GM12878 (cell line): ENCODE measurements around the gene RBKS. TPM values are rescaled to one million over a fixed set of nuclear protein-coding genes. Genes with fewer than 3 reads are reported as not detected.

Experiments used
- ATAC-seq: fragments of 200-7000 bp; cut with Tn5 transposase; 3 replicates; pipeline ENCODE4 v1.9.1; 2020; ENCODE audit warnings: mild to moderate bottlenecking, moderate library complexity
- BruUV-seq: library from RNA; stranded (reverse); fragments of 400-500 nt; replicated peaks from 2 replicates; lab custom pipeline; 2021; lab: Mats Ljungman, UMichigan
- CTCF ChIA-PET: fragments of 300-600 bp; sonication (Branson Sonifier 250); formaldehyde crosslinking; extraction: SDS; loops from one replicate; lab custom pipeline; 2021; ENCODE audit warnings: inconsistent platforms; lab: Yijun Ruan, JAX
- POLR2A ChIA-PET: fragments of 350-600 bp; formaldehyde crosslinking; extraction: SDS; loops from one replicate; lab custom pipeline; 2021; ENCODE audit warnings: inconsistent platforms; lab: Charles Lee
- RAD21 ChIA-PET: fragments of 300-600 bp; sonication (Branson Sonifier 250); formaldehyde crosslinking; loops from one replicate; lab custom pipeline; 2023; ENCODE audit warnings: antibody characterized with exemption; ENCODE audit not compliant: unreplicated experiment; lab: Charles Lee
- SMC1A ChIA-PET: fragments of 300-600 bp; sonication (Branson Sonifier 250); formaldehyde crosslinking; loops from one replicate; lab custom pipeline; 2023; ENCODE audit not compliant: unreplicated experiment, uncharacterized antibody; lab: Charles Lee
- DNase-seq: peaks from one replicate; pipeline ENCODE4 v3.0.0-alpha.2; 2011; ENCODE audit warnings: low read depth, low spot score
- FAIRE-seq: peaks from 3 replicates; lab custom pipeline; 2011; peaks lifted over from hg19 to GRCh38; lab: Jason Lieb, UNC
- H2AFZ ChIP-seq: 2 replicates; pipeline ENCODE4 v1.6.0; 2011; ENCODE audit warnings: low read depth, low read length, control low read depth; ENCODE audit not compliant: control insufficient read depth
- H3K27ac ChIP-seq: 2 replicates; pipeline ENCODE4 v1.5.1; 2011; ENCODE audit warnings: control low read depth; ENCODE audit not compliant: control insufficient read depth, insufficient read depth
- H3K27me3 ChIP-seq, 2 experiments: replicated peaks in 1 of 2; 2 replicates each; pipeline versions ENCODE4 v1.6.0 to v1.6.1; 2011; ENCODE audit warnings: low read length in 1 of 2; ENCODE audit not compliant: control insufficient read depth in 2 of 2, insufficient read depth in 2 of 2
- H3K36me3 ChIP-seq, 2 experiments: 2 replicates each; pipeline ENCODE4 v1.5.1; 2011; ENCODE audit warnings: low read length in 1 of 2; ENCODE audit not compliant: control insufficient read depth in 2 of 2, insufficient read depth in 2 of 2
- H3K4me1 ChIP-seq: 2 replicates; pipeline ENCODE4 v1.6.1; 2011; ENCODE audit warnings: mild to moderate bottlenecking, low read length, moderate library complexity, mixed read lengths; ENCODE audit not compliant: control insufficient read depth, insufficient read depth
- H3K4me2 ChIP-seq: 2 replicates; pipeline ENCODE4 v1.6.0; 2011; ENCODE audit warnings: control low read depth; ENCODE audit not compliant: control insufficient read depth, insufficient read depth
- H3K4me3 ChIP-seq: fragments of 200-600 bp; sonication (generic); 2 replicates; pipeline ENCODE4 v1.5.1; 2016
- H3K79me2 ChIP-seq: 2 replicates; pipeline ENCODE4 v1.6.0; 2011; ENCODE audit warnings: low read length; ENCODE audit not compliant: control insufficient read depth, insufficient read depth
- H3K9ac ChIP-seq: 2 replicates; pipeline ENCODE4 v1.8.0; 2011; ENCODE audit warnings: low read length, control low read depth, mixed read lengths; ENCODE audit not compliant: control insufficient read depth, insufficient read depth
- H3K9me3 ChIP-seq: replicated peaks from 3 replicates; pipeline ENCODE4 v1.5.1; 2011; ENCODE audit warnings: mild to moderate bottlenecking, low read length; ENCODE audit not compliant: control insufficient read depth, insufficient read depth
- H4K20me1 ChIP-seq: 2 replicates; pipeline ENCODE4 v1.6.0; 2011; ENCODE audit not compliant: control insufficient read depth, insufficient read depth
- BCL3 ChIP-seq: IDR thresholded peaks from 2 replicates; pipeline ENCODE4 v1.6.1; 2011; ENCODE audit warnings: borderline replicate concordance, low read depth, mild to moderate bottlenecking, moderate library complexity, low read length; ENCODE audit not compliant: insufficient read depth, poor library complexity, severe bottlenecking
- CREM ChIP-seq: IDR thresholded peaks from 2 replicates; pipeline ENCODE4 v1.6.1; 2014; ENCODE audit warnings: antibody characterized with exemption, low read depth
- GABPA ChIP-seq: IDR thresholded peaks from 2 replicates; pipeline ENCODE4 v1.6.1; 2014; ENCODE audit warnings: antibody characterized with exemption, low read depth, mild to moderate bottlenecking, inconsistent platforms
- ZBED1 ChIP-seq: IDR thresholded peaks from 2 replicates; pipeline ENCODE4 v1.6.1; 2016; ENCODE audit warnings: borderline replicate concordance
- WGBS: methylation state at CpG from one replicate; pipeline ENCODE4 v1.1.6; 2016; ENCODE audit warnings: low lambda C conversion rate; ENCODE audit not compliant: insufficient replicate concordance, insufficient coverage; ENCODE audit errors: missing lambda C conversion rate; 5-methylcytosine and 5-hydroxymethylcytosine counted together
- in situ Hi-C: fragments of 300-500 bp; cut with MboI; formaldehyde crosslinking; loops from 9 replicates; pipeline ENCODE4 v1.14.3; 2018; ENCODE audit warnings: mixed read lengths
- intact Hi-C: fragments of 100-400 bp; cut with micrococcal nuclease; formaldehyde crosslinking; loops from one replicate; pipeline ENCODE4 v1.14.2; 2022; ENCODE audit not compliant: unreplicated experiment
- polyA plus RNA-seq, 11 experiments: library from polyadenylated mRNA; depleted of rRNA in 4 of 11; unstranded in 6 of 11; stranded (reverse) in 5 of 11; fragments of >200 nt; fragmentation: Nextera tagmentation in 4 of 11; fragmentation: Illumina TruSeq in 1 of 11; extraction: Ambion mirVana in 4 of 11; extraction: Trizol in 1 of 11; gene quantifications; 1 replicate in 1 of 11; 2 replicates in 10 of 11; pipeline versions ENCODE4 v1.2.1 to v1.2.3, GENCODE V29; 2011 to 2016; ENCODE audit warnings: inconsistent platforms in 2 of 11, missing spikeins in 2 of 11, low read depth in 1 of 11
- total RNA-seq, 4 experiments: library from RNA; depleted of rRNA in 3 of 4; stranded (reverse); fragments of >200 nt in 3 of 4; fragmentation: Illumina TruSeq in 1 of 4; extraction: Trizol in 1 of 4; gene quantifications; 2 replicates each; pipeline versions ENCODE4 v1.2.1 to v1.2.3, GENCODE V29; 2013 to 2021
- TF ChIP-seq, protein P1 (sequence below): IDR thresholded peaks from 2 replicates; pipeline ENCODE4 v1.6.1; 2011; ENCODE audit warnings: low read depth, mild to moderate bottlenecking, low read length, moderate library complexity, borderline replicate concordance; ENCODE audit errors: extremely low read depth

RBKS gene
- total and polyA plus RNA-seq, 10 of the 15 experiments (the other 5 are each of a cell fraction or from before 2014, with no cell fraction given), result 0.39 to 1.8 (median 1.0) TPM

DNA sequence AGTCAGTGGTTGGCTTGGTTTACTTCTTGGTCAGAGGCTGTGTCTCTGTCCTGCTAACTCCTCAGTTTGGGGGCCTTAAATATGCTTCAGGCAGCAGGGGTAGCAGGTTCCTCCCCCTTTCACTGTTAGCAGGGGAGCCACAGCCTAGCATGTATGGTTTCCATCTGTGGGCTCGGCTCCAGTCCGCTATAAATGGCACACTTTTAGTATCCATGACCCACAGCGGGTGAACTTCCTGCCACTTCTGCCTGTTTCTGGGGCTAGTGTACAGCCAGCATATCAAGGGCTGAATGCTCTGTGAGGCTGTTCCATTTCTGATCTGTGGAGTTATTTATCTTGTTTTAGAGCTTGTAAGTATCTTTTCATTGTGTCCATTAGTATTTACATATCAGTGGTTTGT is 60.4 kb downstream of the RBKS start:
- Histone ChIP-seq H3K4me2 (no peak overlapping the region), H3K4me1 (no peaks in the 10 kb centered on the region), H3K27me3 (no peaks in the 10 kb centered on the region), H3K27ac (no peak overlapping the region), H4K20me1 (no peaks in the 10 kb centered on the region), H3K9me3 (no peaks in the 10 kb centered on the region), H2AFZ (no peak overlapping the region), H3K4me3 (no peak overlapping the region), H3K36me3 (no peaks in the 10 kb centered on the region), H3K9ac (no peak overlapping the region), H3K79me2 (no peaks in the 10 kb centered on the region)
- intact Hi-C loops, result no loop called here
- RAD21 ChIA-PET, result no interaction called here
- CTCF ChIA-PET, result no interaction called here
- BruUV-seq, result no TSS peak
- TF ChIP-seq ZBED1, result no peak
- TF ChIP-seq CREM, result no peak
- TF ChIP-seq, protein P1, sequence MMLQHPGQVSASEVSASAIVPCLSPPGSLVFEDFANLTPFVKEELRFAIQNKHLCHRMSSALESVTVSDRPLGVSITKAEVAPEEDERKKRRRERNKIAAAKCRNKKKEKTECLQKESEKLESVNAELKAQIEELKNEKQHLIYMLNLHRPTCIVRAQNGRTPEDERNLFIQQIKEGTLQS, result no peak
- TF ChIP-seq GABPA, result no peak
- WGBS, result 90% methylated on average over 3 of the region's 3 CpGs
- no peak for FAIRE-seq
- in situ Hi-C loops, result no loop called here
- DNase-seq, result no peak
- SMC1A ChIA-PET, result no interaction called here
- no peak for ATAC-seq
- POLR2A ChIA-PET, result no interaction called here

DNA sequence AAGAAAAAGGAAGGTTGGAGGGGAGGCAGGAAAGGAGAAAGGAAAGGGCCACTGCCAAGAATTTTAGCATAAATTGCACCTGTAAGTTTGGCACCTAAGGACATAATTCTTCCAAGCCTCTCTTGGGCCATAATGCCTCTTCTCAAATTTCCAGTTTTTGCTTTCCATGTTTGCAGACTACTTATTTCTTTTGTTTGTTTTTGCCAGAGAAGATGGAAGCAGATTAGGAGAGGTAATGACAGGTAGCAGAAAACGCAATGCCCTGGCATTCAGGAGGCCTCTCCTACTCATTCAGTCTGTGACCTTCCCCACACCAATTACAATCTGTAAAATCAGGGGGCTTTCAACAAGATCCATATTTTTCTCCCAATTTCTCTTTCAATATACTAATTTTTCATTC is 61.9 kb downstream of the RBKS start:
- no peak overlapping the region for H2AFZ ChIP-seq
- 38% methylated on average over 1 of the region's 1 CpG for WGBS
- ATAC-seq (no peak), DNase-seq (no peak), FAIRE-seq (no peak)
- intact Hi-C loops, result no loop called here
- H3K4me2 ChIP-seq, result no peak overlapping the region
- H3K9me3 ChIP-seq, result no peaks in the 10 kb centered on the region; the same call in 1 of the 3 replicates
- BruUV-seq, result no TSS peak
- no peaks in the 10 kb centered on the region for H3K79me2 ChIP-seq
- no peak overlapping the region for H3K4me3 ChIP-seq
- ChIA-PET RAD21 (no interaction called here), CTCF (no interaction called here), SMC1A (no interaction called here), POLR2A (no interaction called here)
- no peak overlapping the region for H3K27ac ChIP-seq
- in situ Hi-C loops, result no loop called here
- no peaks in the 10 kb centered on the region for H3K4me1 ChIP-seq
- H3K36me3 ChIP-seq, result no peaks in the 10 kb centered on the region
- no peaks in the 10 kb centered on the region for H4K20me1 ChIP-seq
- no peaks in the 10 kb centered on the region; a peak in 1 of 4 replicates for H3K27me3 ChIP-seq
- no peak for TF ChIP-seq BCL3
- no peak overlapping the region for H3K9ac ChIP-seq
